GM12878 (cell line): ENCODE data around the gene GOLGA8A. TPM values are rescaled to one million over a fixed set of nuclear protein-coding genes. Genes with fewer than 3 reads are reported as not detected.
A peak's percentile ranks its signal among the peaks of the same experiment; 100 is the strongest.

Experiments used
- ATAC-seq: fragments of 200-7000 bp; cut with Tn5 transposase; 3 replicates; pipeline ENCODE4 v1.9.1; 2020; ENCODE audit warnings: mild to moderate bottlenecking, moderate library complexity
- BruUV-seq: library from RNA; stranded (reverse); fragments of 400-500 nt; replicated peaks from 2 replicates; lab custom pipeline; 2021; lab: Mats Ljungman, UMichigan
- CTCF ChIA-PET: fragments of 300-600 bp; sonication (Branson Sonifier 250); formaldehyde crosslinking; extraction: SDS; loops from one replicate; lab custom pipeline; 2021; ENCODE audit warnings: inconsistent platforms; lab: Yijun Ruan, JAX
- POLR2A ChIA-PET: fragments of 350-600 bp; formaldehyde crosslinking; extraction: SDS; loops from one replicate; lab custom pipeline; 2021; ENCODE audit warnings: inconsistent platforms; lab: Charles Lee
- RAD21 ChIA-PET: fragments of 300-600 bp; sonication (Branson Sonifier 250); formaldehyde crosslinking; loops from one replicate; lab custom pipeline; 2023; ENCODE audit warnings: antibody characterized with exemption; ENCODE audit not compliant: unreplicated experiment; lab: Charles Lee
- SMC1A ChIA-PET: fragments of 300-600 bp; sonication (Branson Sonifier 250); formaldehyde crosslinking; loops from one replicate; lab custom pipeline; 2023; ENCODE audit not compliant: unreplicated experiment, uncharacterized antibody; lab: Charles Lee
- DNase-seq: peaks from one replicate; pipeline ENCODE4 v3.0.0-alpha.2; 2011; ENCODE audit warnings: low read depth, low spot score
- FAIRE-seq: peaks from 3 replicates; lab custom pipeline; 2011; peaks lifted over from hg19 to GRCh38; lab: Jason Lieb, UNC
- H2AFZ ChIP-seq: 2 replicates; pipeline ENCODE4 v1.6.0; 2011; ENCODE audit warnings: low read depth, low read length, control low read depth; ENCODE audit not compliant: control insufficient read depth
- H3K27ac ChIP-seq: 2 replicates; pipeline ENCODE4 v1.5.1; 2011; ENCODE audit warnings: control low read depth; ENCODE audit not compliant: control insufficient read depth, insufficient read depth
- H3K27me3 ChIP-seq, 2 experiments: replicated peaks in 1 of 2; 2 replicates each; pipeline versions ENCODE4 v1.6.0 to v1.6.1; 2011; ENCODE audit warnings: low read length in 1 of 2; ENCODE audit not compliant: control insufficient read depth in 2 of 2, insufficient read depth in 2 of 2
- H3K36me3 ChIP-seq, 2 experiments: 2 replicates each; pipeline ENCODE4 v1.5.1; 2011; ENCODE audit warnings: low read length in 1 of 2; ENCODE audit not compliant: control insufficient read depth in 2 of 2, insufficient read depth in 2 of 2
- H3K4me1 ChIP-seq: 2 replicates; pipeline ENCODE4 v1.6.1; 2011; ENCODE audit warnings: mild to moderate bottlenecking, low read length, moderate library complexity, mixed read lengths; ENCODE audit not compliant: control insufficient read depth, insufficient read depth
- H3K4me2 ChIP-seq: 2 replicates; pipeline ENCODE4 v1.6.0; 2011; ENCODE audit warnings: control low read depth; ENCODE audit not compliant: control insufficient read depth, insufficient read depth
- H3K4me3 ChIP-seq: fragments of 200-600 bp; sonication (generic); 2 replicates; pipeline ENCODE4 v1.5.1; 2016
- H3K79me2 ChIP-seq: 2 replicates; pipeline ENCODE4 v1.6.0; 2011; ENCODE audit warnings: low read length; ENCODE audit not compliant: control insufficient read depth, insufficient read depth
- H3K9ac ChIP-seq: 2 replicates; pipeline ENCODE4 v1.8.0; 2011; ENCODE audit warnings: low read length, control low read depth, mixed read lengths; ENCODE audit not compliant: control insufficient read depth, insufficient read depth
- H3K9me3 ChIP-seq: replicated peaks from 3 replicates; pipeline ENCODE4 v1.5.1; 2011; ENCODE audit warnings: mild to moderate bottlenecking, low read length; ENCODE audit not compliant: control insufficient read depth, insufficient read depth
- H4K20me1 ChIP-seq: 2 replicates; pipeline ENCODE4 v1.6.0; 2011; ENCODE audit not compliant: control insufficient read depth, insufficient read depth
- ETV6 ChIP-seq, 2 experiments: fragments of 450-650 bp in 1 of 2; IDR thresholded peaks in 1 of 2; conservative IDR thresholded peaks in 1 of 2; 2 replicates each; pipeline ENCODE4 v1.6.1; 2014; ENCODE audit warnings: antibody characterized with exemption in 1 of 2, borderline replicate concordance in 1 of 2, low read depth in 1 of 2, mild to moderate bottlenecking in 1 of 2, moderate library complexity in 1 of 2
- SREBF1 ChIP-seq: IDR thresholded peaks from 2 replicates; pipeline ENCODE4 v1.6.1; 2012; ENCODE audit warnings: mild to moderate bottlenecking, low read length
- WGBS: methylation state at CpG from one replicate; pipeline ENCODE4 v1.1.6; 2016; ENCODE audit warnings: low lambda C conversion rate; ENCODE audit not compliant: insufficient replicate concordance, insufficient coverage; ENCODE audit errors: missing lambda C conversion rate; 5-methylcytosine and 5-hydroxymethylcytosine counted together
- in situ Hi-C: fragments of 300-500 bp; cut with MboI; formaldehyde crosslinking; loops from 9 replicates; pipeline ENCODE4 v1.14.3; 2018; ENCODE audit warnings: mixed read lengths
- intact Hi-C: fragments of 100-400 bp; cut with micrococcal nuclease; formaldehyde crosslinking; loops from one replicate; pipeline ENCODE4 v1.14.2; 2022; ENCODE audit not compliant: unreplicated experiment
- polyA plus RNA-seq, 11 experiments: library from polyadenylated mRNA; depleted of rRNA in 4 of 11; unstranded in 6 of 11; stranded (reverse) in 5 of 11; fragments of >200 nt; fragmentation: Nextera tagmentation in 4 of 11; fragmentation: Illumina TruSeq in 1 of 11; extraction: Ambion mirVana in 4 of 11; extraction: Trizol in 1 of 11; gene quantifications; 1 replicate in 1 of 11; 2 replicates in 10 of 11; pipeline versions ENCODE4 v1.2.1 to v1.2.3, GENCODE V29; 2011 to 2016; ENCODE audit warnings: inconsistent platforms in 2 of 11, missing spikeins in 2 of 11, low read depth in 1 of 11
- total RNA-seq, 4 experiments: library from RNA; depleted of rRNA in 3 of 4; stranded (reverse); fragments of >200 nt in 3 of 4; fragmentation: Illumina TruSeq in 1 of 4; extraction: Trizol in 1 of 4; gene quantifications; 2 replicates each; pipeline versions ENCODE4 v1.2.1 to v1.2.3, GENCODE V29; 2013 to 2021
- TF ChIP-seq, protein P1 (sequence below): IDR thresholded peaks from 2 replicates; pipeline ENCODE4 v1.6.1; 2012; ENCODE audit warnings: mild to moderate bottlenecking, low read depth, low read length

The GOLGA8A gene
- total and polyA plus RNA-seq, 10 of the 15 experiments (the other 5 are each of a cell fraction or from before 2014, with no cell fraction given), result 14.5 to 132 (median 48.1) TPM

DNA sequence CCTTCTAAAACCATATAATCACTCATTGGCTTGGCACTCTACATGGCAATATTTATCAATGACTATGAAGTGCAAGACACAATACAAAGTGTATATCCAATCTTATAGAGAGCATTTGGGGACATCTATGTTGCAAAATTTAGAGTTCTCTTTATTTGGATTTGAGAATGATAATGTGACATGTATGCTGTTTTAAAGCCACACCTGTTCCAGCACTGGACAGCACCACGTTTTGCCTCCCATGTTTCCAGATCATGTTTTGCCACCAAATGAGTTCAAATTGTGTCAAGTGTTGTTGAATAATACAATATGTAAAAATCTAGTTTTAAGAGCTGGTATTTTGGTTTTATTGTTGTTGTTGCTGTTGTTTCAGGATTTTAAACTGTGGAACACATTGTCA lies 33.3 kb upstream of the GOLGA8A start:
- H3K4me1 ChIP-seq, result no peaks in the 10 kb centered on the region
- ChIA-PET POLR2A (no interaction called here), CTCF (interaction anchor here (0.9 kb wide), 1 partner anchor 128 kb away, joined by 3 read pairs; the partner anchor contains the start of genes NOP10 and NUTM1), SMC1A (no interaction called here), RAD21 (no interaction called here)
- H3K9ac ChIP-seq, result no peak overlapping the region
- H3K27ac ChIP-seq, result no peak overlapping the region
- H2AFZ ChIP-seq, result no peak overlapping the region
- H3K27me3 ChIP-seq, result peaks cover 0 to under 1% of the 10 kb centered on the region in 2 experiments; a peak in 1 of 4 replicates
- H3K4me3 ChIP-seq, result no peak overlapping the region
- FAIRE-seq (no peak), DNase-seq (no peak), ATAC-seq (no peak)
- 0% methylated on average over 1 of the region's 1 CpG for WGBS
- H3K79me2 ChIP-seq, result no peaks in the 10 kb centered on the region
- H3K9me3 ChIP-seq, result no peaks in the 10 kb centered on the region
- H4K20me1 ChIP-seq, result no peaks in the 10 kb centered on the region
- in situ Hi-C loops, result no loop called here
- TF ChIP-seq SREBF1 (no peak), ETV6 (conservative IDR thresholded peaks at IDR 0.05 in 1 of 2, IDR thresholded peaks at IDR 0.05 in 1 of 2; ENCODE audit: borderline replicate concordance in 1 of 2, low read depth in 1 of 2) (no peak)
- TF ChIP-seq, protein P1, sequence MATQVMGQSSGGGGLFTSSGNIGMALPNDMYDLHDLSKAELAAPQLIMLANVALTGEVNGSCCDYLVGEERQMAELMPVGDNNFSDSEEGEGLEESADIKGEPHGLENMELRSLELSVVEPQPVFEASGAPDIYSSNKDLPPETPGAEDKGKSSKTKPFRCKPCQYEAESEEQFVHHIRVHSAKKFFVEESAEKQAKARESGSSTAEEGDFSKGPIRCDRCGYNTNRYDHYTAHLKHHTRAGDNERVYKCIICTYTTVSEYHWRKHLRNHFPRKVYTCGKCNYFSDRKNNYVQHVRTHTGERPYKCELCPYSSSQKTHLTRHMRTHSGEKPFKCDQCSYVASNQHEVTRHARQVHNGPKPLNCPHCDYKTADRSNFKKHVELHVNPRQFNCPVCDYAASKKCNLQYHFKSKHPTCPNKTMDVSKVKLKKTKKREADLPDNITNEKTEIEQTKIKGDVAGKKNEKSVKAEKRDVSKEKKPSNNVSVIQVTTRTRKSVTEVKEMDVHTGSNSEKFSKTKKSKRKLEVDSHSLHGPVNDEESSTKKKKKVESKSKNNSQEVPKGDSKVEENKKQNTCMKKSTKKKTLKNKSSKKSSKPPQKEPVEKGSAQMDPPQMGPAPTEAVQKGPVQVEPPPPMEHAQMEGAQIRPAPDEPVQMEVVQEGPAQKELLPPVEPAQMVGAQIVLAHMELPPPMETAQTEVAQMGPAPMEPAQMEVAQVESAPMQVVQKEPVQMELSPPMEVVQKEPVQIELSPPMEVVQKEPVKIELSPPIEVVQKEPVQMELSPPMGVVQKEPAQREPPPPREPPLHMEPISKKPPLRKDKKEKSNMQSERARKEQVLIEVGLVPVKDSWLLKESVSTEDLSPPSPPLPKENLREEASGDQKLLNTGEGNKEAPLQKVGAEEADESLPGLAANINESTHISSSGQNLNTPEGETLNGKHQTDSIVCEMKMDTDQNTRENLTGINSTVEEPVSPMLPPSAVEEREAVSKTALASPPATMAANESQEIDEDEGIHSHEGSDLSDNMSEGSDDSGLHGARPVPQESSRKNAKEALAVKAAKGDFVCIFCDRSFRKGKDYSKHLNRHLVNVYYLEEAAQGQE, result peak; percentile 73
- intact Hi-C loops, result no loop called here
- no peaks in the 10 kb centered on the region for H3K36me3 ChIP-seq
- H3K4me2 ChIP-seq, result no peak overlapping the region
- no TSS peak for BruUV-seq
